HG02840 (cell line): ENCODE measurements around the gene MEN1.

Experiments
- ATAC-seq: cut with Tn5 transposase; IDR thresholded peaks from one replicate; pipeline ENCODE4 v1.9.1; 2021; ENCODE audit warnings: mild to moderate bottlenecking, moderate library complexity, moderate number of reproducible peaks; ENCODE audit not compliant: unreplicated experiment, low FRiP score

The MEN1 gene

GRCh38 chr11:64788321-64789215 lies 21.8 kb downstream of the MEN1 start:
- no peak for ATAC-seq

- no peak for ATAC-seq
Measured at GRCh38 chr11:64787526-64788320, 22.6 kb downstream of the MEN1 start.

- no peak for ATAC-seq
Measured at GRCh38 chr11:64786308-64786707, 24.0 kb downstream of the MEN1 start.

- no peak for ATAC-seq
Measured at GRCh38 chr11:64784813-64785581, 25.4 kb downstream of the MEN1 start.

- ATAC-seq: peak; percentile 76
Measured at GRCh38 chr11:64778473-64779298, 31.7 kb downstream of the MEN1 start, which contains the start of gene SF1. SF1 (minus strand) TSS chr11:64778542; CDS start chr11:64778392, 150 bp downstream.

- no peak for ATAC-seq
Measured at GRCh38 chr11:64778223-64778472, 32.2 kb downstream of the MEN1 start.

- peak; percentile 16 for ATAC-seq
Measured at GRCh38 chr11:64777449-64778222, 32.7 kb downstream of the MEN1 start.

GRCh38 chr11:64776875-64777274 lies 33.5 kb downstream of the MEN1 start:
- ATAC-seq: no peak

DNA sequence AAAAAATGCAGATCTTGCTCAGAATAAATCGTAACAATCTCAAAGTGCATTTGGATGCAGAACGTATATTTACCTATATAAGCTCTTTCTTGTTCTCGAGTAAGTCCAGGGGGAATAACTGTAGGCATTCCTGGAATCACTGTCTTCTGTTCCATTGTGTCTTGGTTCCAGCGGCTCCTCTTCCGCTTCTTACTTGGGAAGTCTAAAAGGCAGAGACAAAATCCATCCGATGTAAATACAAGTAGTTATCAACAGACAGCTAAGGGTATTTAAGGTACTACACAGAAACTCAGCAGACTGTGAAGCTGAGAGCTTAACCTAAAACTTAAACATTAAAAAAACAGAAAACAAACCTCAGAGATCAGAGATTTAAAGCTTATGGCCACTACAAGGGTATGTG lies 33.9 kb downstream of the MEN1 start:
- no peak for ATAC-seq

DNA sequence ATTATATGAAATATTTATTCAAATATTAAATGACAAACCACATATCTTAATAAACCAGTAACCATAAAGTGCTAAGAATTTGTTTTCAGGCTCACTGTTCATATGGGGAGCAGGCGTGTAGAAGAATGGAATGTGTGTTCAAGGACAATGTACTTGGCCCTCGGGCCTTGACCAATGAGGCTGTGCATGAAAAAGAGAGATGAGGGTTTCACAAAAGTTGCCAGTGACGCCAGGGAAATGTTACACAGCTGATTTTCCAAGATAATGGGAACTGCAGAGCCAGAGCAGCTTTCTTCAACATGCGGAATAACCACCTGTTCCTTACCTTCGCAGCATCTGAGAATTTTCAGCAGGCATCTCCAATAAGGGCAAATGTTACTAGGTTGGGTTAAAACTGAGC lies 36.2 kb downstream of the MEN1 start:
- no peak for ATAC-seq

GRCh38 chr11:64772303-64773018 lies 37.9 kb downstream of the MEN1 start:
- no peak for ATAC-seq

DNA sequence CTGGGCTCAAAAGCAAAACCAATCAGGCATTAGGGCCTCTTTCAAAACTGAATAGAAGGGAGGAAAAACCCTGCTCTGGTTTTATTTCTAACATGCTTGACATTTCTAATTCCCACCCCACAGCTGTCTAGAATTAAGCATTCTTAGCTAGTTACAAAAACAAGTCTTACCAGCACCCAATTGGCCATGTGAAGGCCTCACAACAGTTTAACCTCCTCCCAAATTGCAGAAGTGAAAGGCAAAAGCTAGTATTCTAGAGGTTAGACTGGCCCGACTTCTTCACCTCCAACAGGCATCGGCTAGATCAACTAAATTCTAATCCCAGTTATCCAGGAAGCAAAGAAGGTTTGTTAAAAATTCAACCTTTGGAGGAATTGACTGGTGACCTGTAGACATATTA lies 38.5 kb downstream of the MEN1 start:
- no peak for ATAC-seq

DNA sequence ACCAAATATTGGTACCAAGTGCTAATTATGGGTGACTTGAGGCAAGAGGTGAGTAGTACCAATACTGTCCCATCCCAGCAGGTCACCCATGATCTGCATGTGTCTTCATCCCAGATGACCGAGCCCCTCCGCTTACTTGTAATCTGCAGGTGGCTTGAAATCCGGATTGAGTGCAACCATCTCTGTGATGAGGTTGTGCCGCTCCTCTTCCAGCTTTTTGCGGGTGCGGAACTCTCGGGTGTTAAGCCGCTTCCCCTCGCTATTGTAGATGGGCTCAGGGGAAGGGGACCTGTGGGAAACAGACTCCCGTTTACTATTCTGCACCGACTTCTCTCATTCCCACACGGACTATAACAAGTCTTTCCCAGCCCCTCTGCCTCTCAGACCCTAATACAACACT lies 40.2 kb downstream of the MEN1 start:
- no peak for ATAC-seq

- no peak for ATAC-seq
Measured at GRCh38 chr11:64769283-64769682, 41.1 kb downstream of the MEN1 start.

- no peak for ATAC-seq
Measured at GRCh38 chr11:64768300-64768694, 42.1 kb downstream of the MEN1 start.

GRCh38 chr11:64767344-64768299 lies 42.7 kb downstream of the MEN1 start:
- ATAC-seq: no peak

DNA sequence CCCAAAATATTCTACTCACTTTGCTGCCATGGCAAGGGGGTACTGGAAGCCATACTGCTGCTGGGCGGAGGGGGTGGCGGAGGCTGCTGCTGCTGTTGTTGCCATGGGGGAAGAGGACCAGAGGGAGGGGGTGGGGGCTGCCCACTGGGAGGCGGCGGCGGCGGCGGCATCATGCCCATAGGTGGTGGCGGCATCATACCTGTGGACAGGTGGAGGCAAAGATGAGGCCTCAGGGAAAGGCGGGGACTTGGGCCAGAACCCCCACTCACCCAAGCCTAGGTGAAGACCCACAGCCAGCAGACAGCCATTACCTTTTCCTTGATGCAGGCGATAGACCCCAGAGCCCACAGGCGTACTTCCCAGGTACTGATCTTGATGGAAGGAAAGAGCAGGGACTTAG lies 43.5 kb downstream of the MEN1 start:
- ATAC-seq: no peak
